Activated T-helper 1 cell treated with anti-CD3 and anti-CD28 coated beads, Interleukin-12 subunit alpha, Interleukin-12 subunit beta, Interleukin-2, Interleukin-4 antibody, amounts not matched to agents 30 ng/mL and 10 ng/mL and 1 ng/mL, durations not matched to agents 14 hours and 24 hours and 36 hours (primary cell): ENCODE measurements around the gene RARA. TPM values are rescaled to one million over a fixed set of nuclear protein-coding genes. Genes with fewer than 3 reads are reported as not detected.
"Not testable (repeated sequence)": the region's sequence is repeated elsewhere in the genome, so short reads cannot be mapped to it uniquely, and the experiment has no call there.

Experiments
- DNase-seq: peaks from one replicate; pipeline ENCODE4 v3.0.0; 2021; ENCODE audit warnings: low spot score
- H3K27ac Mint-ChIP-seq: one replicate; pipeline ENCODE4 v1.8.0; 2021; ENCODE audit warnings: mild to moderate bottlenecking, mixed read lengths
- H3K27me3 Mint-ChIP-seq: one replicate; pipeline ENCODE4 v1.8.0; 2022; ENCODE audit warnings: mild to moderate bottlenecking, moderate library complexity, mixed read lengths; ENCODE audit not compliant: insufficient read depth
- H3K36me3 Mint-ChIP-seq: one replicate; pipeline ENCODE4 v1.8.0; 2021; ENCODE audit warnings: low read depth, mixed read lengths
- H3K4me1 Mint-ChIP-seq: one replicate; pipeline ENCODE4 v1.8.0; 2021; ENCODE audit warnings: low read depth, mixed read lengths
- H3K4me3 Mint-ChIP-seq: one replicate; pipeline ENCODE4 v1.8.0; 2021; ENCODE audit warnings: mild to moderate bottlenecking, moderate library complexity, mixed read lengths
- H3K9me3 Mint-ChIP-seq: one replicate; pipeline ENCODE4 v1.8.0; 2021; ENCODE audit warnings: mixed read lengths
- intact Hi-C: fragments of 100-400 bp; cut with micrococcal nuclease; formaldehyde crosslinking; loops from one replicate; pipeline ENCODE4 v1.15.1; 2024
- total RNA-seq: library from RNA; stranded (reverse); gene quantifications from 2 replicates; pipeline ENCODE4 v1.2.3, GENCODE V29; 2022

The RARA gene
- total RNA-seq, 1 donor from 2014 or later, result 19.9 TPM

GRCh38 chr17:40303009-40303657 is 5.8 kb upstream of the RARA start:
- peak; percentile 25 for DNase-seq
- Mint-ChIP-seq H3K9me3 (no peaks in the 10 kb centered on the region), H3K4me3 (no peak overlapping the region), H3K4me1 (peaks cover 22% of the 10 kb centered on the region), H3K27ac (no peak overlapping the region), H3K36me3 (peaks cover 27% of the 10 kb centered on the region), H3K27me3 (no peaks in the 10 kb centered on the region)
- intact Hi-C loops, result loop anchor here (1.0 kb wide), 2 partner anchors 19 to 52 kb away; no protein-coding TSS in a partner anchor

- Mint-ChIP-seq H3K4me1 (peaks cover 22% of the 10 kb centered on the region), H3K9me3 (no peaks in the 10 kb centered on the region), H3K4me3 (no peak overlapping the region), H3K36me3 (peaks cover 25% of the 10 kb centered on the region), H3K27ac (no peak overlapping the region), H3K27me3 (no peaks in the 10 kb centered on the region)
- no peak for DNase-seq
- intact Hi-C loops, result loop anchor here (1.0 kb wide), 2 partner anchors 18 to 51 kb away; no protein-coding TSS in a partner anchor
Observed at GRCh38 chr17:40303708-40304551, 5.0 kb upstream of the RARA start.

- H3K4me1 Mint-ChIP-seq, result peaks cover 22% of the 10 kb centered on the region
- DNase-seq, H3K4me3 Mint-ChIP-seq, intact Hi-C loops, H3K9me3 Mint-ChIP-seq, H3K27me3 Mint-ChIP-seq, H3K27ac Mint-ChIP-seq: not testable (repeated sequence)
- H3K36me3 Mint-ChIP-seq, result peaks cover 22% of the 10 kb centered on the region
Observed at GRCh38 chr17:40304552-40304863, 4.5 kb upstream of the RARA start.

- Mint-ChIP-seq H3K36me3 (peaks cover 22% of the 10 kb centered on the region), H3K4me1 (peaks cover 22% of the 10 kb centered on the region)
- H3K9me3 Mint-ChIP-seq, intact Hi-C loops, DNase-seq, H3K27ac Mint-ChIP-seq, H3K27me3 Mint-ChIP-seq, H3K4me3 Mint-ChIP-seq: not testable (repeated sequence)
Observed at GRCh38 chr17:40304866-40305265, 4.1 kb upstream of the RARA start.

GRCh38 chr17:40306395-40306794 is 2.6 kb upstream of the RARA start:
- Mint-ChIP-seq H3K9me3 (no peaks in the 10 kb centered on the region), H3K27me3 (no peaks in the 10 kb centered on the region), H3K27ac (no peak overlapping the region), H3K36me3 (peaks cover 16% of the 10 kb centered on the region), H3K4me3 (no peak overlapping the region), H3K4me1 (peaks cover 22% of the 10 kb centered on the region)
- intact Hi-C loops, result no loop called here
- DNase-seq, result no peak

GRCh38 chr17:40307001-40307730 is 1.8 kb upstream of the RARA start:
- Mint-ChIP-seq H3K27me3 (no peaks in the 10 kb centered on the region), H3K9me3 (no peaks in the 10 kb centered on the region), H3K4me3 (no peak overlapping the region), H3K4me1 (peaks cover 22% of the 10 kb centered on the region), H3K36me3 (peaks cover 14% of the 10 kb centered on the region), H3K27ac (no peak overlapping the region)
- DNase-seq, result no peak
- intact Hi-C loops, result no loop called here

- no peaks in the 10 kb centered on the region for H3K9me3 Mint-ChIP-seq
Observed at GRCh38 chr17:40307740-40308239, 1.2 kb upstream of the RARA start.

GRCh38 chr17:40309949-40310510 is 1.1 kb downstream of the RARA start:
- DNase-seq, result no peak
- Mint-ChIP-seq H3K27me3 (no peaks in the 10 kb centered on the region), H3K4me1 (peaks cover 18% of the 10 kb centered on the region), H3K4me3 (no peak overlapping the region), H3K27ac (no peak overlapping the region), H3K36me3 (no peaks in the 10 kb centered on the region), H3K9me3 (no peaks in the 10 kb centered on the region)
- intact Hi-C loops, result no loop called here

More at GRCh38 chr17:40307740-40308239, 1.2 kb upstream of the RARA start:
- intact Hi-C loops, result no loop called here
- no peak overlapping the region for H3K4me3 Mint-ChIP-seq
- H3K27me3 Mint-ChIP-seq, result no peaks in the 10 kb centered on the region
- DNase-seq, result no peak
- H3K4me1 Mint-ChIP-seq, result peaks cover 17% of the 10 kb centered on the region
- no peak overlapping the region for H3K27ac Mint-ChIP-seq
- H3K36me3 Mint-ChIP-seq, result peaks cover 12% of the 10 kb centered on the region

GRCh38 chr17:40310882-40311391 is 2.0 kb downstream of the RARA start:
- Mint-ChIP-seq H3K36me3 (no peaks in the 10 kb centered on the region), H3K4me1 (peaks cover 26% of the 10 kb centered on the region), H3K4me3 (no peak overlapping the region), H3K9me3 (no peaks in the 10 kb centered on the region), H3K27ac (no peak overlapping the region), H3K27me3 (no peaks in the 10 kb centered on the region)
- DNase-seq, result no peak
- intact Hi-C loops, result no loop called here

GRCh38 chr17:40311575-40311974 is 2.6 kb downstream of the RARA start:
- no peaks in the 10 kb centered on the region for H3K27me3 Mint-ChIP-seq
- no peaks in the 10 kb centered on the region for H3K36me3 Mint-ChIP-seq
- H3K9me3 Mint-ChIP-seq, result no peaks in the 10 kb centered on the region
- no peak overlapping the region for H3K4me3 Mint-ChIP-seq
- no peak overlapping the region for H3K27ac Mint-ChIP-seq
- intact Hi-C loops, result no loop called here
- peaks cover 32% of the 10 kb centered on the region for H3K4me1 Mint-ChIP-seq
- no peak for DNase-seq

- H3K27ac Mint-ChIP-seq, result no peak overlapping the region
Observed at GRCh38 chr17:40312131-40312731, 3.3 kb downstream of the RARA start.

More at GRCh38 chr17:40312131-40312731, 3.3 kb downstream of the RARA start:
- Mint-ChIP-seq H3K9me3 (no peaks in the 10 kb centered on the region), H3K27me3 (peaks cover under 1% of the 10 kb centered on the region), H3K4me3 (no peak overlapping the region), H3K36me3 (no peaks in the 10 kb centered on the region), H3K4me1 (peaks cover 35% of the 10 kb centered on the region)
- intact Hi-C loops, result no loop called here
- DNase-seq, result no peak
